Measurements from ENCODE around the gene CAMKK2. TPM values are rescaled to one million over a fixed set of nuclear protein-coding genes. Genes with fewer than 3 reads are reported as not detected.

The CAMKK2 gene
- polyA plus RNA-seq, 2 donors, result 8.5 to 10.5 TPM

DNA sequence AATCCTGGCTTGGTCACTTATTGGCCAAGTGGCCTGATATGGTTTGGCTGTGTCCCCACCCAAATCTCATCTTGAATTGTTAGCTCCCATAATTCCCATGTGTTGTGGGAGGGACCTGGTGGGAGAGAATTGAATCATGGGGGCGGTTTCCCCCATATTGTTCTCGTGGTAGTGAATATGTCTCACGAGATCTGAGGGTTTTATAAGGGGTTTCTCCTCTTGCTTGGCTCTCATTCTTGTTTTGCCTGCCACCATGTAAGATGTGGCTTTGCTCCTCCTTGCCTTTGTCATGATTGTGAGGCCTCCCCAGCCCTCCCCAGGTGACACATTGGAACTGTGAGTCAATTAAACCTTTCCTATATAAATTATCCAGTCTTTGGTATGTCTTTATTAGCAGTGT is 105.4 kb downstream of the CAMKK2 start:
- no peaks in the 10 kb centered on the region for H3K36me3 ChIP-seq (ENCODE audit: control insufficient read depth in 2 of 2, insufficient read depth in 2 of 2, low read length in 1 of 2)
- H3K27ac ChIP-seq (ENCODE audit: low read depth in 2 of 2, low read length in 1 of 2), result no peak overlapping the region
- H3K4me3 ChIP-seq (ENCODE audit: low read depth in 1 of 2, low read length in 2 of 2), result no peak overlapping the region
- 74 to 91% methylated on average over 3 of the region's 3 CpGs for WGBS, 2 donors
- no peaks in the 10 kb centered on the region for H3K4me1 ChIP-seq (ENCODE audit: control insufficient read depth in 2 of 2, insufficient read depth in 2 of 2, low read length in 1 of 2)
- H3K27me3 ChIP-seq (ENCODE audit: control insufficient read depth in 1 of 2, insufficient read depth in 2 of 2, low read length in 2 of 2), result no peaks in the 10 kb centered on the region
- no peaks in the 10 kb centered on the region for H3K9me3 ChIP-seq (ENCODE audit: control insufficient read depth in 2 of 2, insufficient read depth in 1 of 2, low read depth in 1 of 2, low read length in 1 of 2)

DNA sequence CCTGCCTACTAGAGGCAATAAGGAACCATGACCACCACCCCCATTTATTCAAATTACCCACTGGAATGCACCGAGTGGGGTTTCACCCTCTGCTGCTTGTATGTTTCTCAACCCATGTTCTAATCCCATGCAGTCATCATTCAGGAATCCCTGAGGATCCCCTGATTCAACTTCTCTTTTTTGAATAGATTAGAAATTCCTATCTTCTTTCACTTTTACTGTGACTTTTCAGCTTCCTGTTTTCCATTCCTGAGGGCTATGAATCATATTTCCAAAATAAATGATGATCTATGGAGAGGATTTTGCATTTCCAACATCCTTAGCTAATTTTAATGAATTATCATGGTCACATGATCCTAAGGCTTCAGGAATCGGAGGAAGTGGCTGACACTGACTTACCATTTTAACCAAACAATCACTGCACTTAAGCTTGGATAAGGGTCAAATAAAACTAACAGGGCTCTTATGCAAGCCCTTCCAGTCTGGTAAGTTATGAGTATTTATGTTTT is 105.9 kb downstream of the CAMKK2 start:
- H3K27ac ChIP-seq (ENCODE audit: low read depth in 2 of 2, low read length in 1 of 2), result no peak overlapping the region
- H3K4me1 ChIP-seq (ENCODE audit: control insufficient read depth in 2 of 2, insufficient read depth in 2 of 2, low read length in 1 of 2), result no peaks in the 10 kb centered on the region
- no peaks in the 10 kb centered on the region for H3K9me3 ChIP-seq (ENCODE audit: control insufficient read depth in 2 of 2, insufficient read depth in 1 of 2, low read depth in 1 of 2, low read length in 1 of 2)
- H3K27me3 ChIP-seq (ENCODE audit: control insufficient read depth in 1 of 2, insufficient read depth in 2 of 2, low read length in 2 of 2), result no peaks in the 10 kb centered on the region
- H3K4me3 ChIP-seq (ENCODE audit: low read depth in 1 of 2, low read length in 2 of 2), result no peak overlapping the region
- WGBS, 2 donors, result 34 to 47% methylated on average over 2 of the region's 2 CpGs
- H3K36me3 ChIP-seq (ENCODE audit: control insufficient read depth in 2 of 2, insufficient read depth in 2 of 2, low read length in 1 of 2), result no peaks in the 10 kb centered on the region

DNA sequence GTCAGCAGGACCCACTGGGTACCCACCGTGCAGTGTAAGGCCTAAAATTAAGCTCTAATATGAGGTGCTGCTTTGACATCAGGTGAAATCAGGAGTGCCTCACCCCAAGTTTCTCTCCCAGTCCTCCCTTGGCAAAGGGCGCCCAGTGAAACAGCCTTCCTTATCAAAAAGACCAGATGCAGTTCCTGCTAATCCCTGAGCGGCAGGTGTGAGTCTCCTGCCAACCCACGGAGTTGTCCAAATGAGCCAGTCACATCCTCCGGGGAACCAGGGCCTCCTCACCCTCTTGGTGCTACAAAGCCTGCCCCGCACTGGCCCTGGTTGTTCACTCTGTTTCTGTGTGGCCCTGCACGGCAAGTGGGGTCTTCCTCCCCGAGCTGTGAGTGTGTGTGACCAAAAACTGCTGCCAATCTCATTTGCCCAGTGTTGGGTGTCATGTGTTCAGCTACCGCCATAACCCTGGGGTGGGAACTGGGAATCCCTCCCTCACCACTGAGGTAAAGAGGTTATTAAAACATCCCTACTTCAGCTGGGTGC is 106.8 kb downstream of the CAMKK2 start:
- 78 to 89% methylated on average over 9 of the region's 9 CpGs for WGBS, 2 donors

DNA sequence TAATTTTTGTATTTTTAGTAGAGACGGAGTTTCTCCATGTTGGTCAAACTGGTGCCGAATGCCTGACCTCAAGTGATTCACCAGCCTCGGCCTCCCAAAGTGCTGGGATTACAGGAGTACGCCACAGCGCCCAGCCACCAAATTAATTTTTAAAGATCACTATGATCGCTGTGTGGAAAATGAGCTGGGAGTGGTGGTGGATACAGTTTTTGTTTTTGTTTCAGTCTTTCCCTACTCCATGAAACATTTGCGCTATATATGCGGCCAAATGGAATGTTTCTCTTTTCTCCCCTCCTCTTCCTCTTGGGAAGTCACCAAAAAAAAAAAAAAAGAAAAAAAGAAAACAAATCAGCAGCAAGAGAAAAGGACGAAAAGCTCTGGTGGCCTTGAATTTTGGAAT is 107.4 kb downstream of the CAMKK2 start:
- Histone ChIP-seq H3K9me3 (ENCODE audit: control insufficient read depth in 2 of 2, insufficient read depth in 1 of 2, low read depth in 1 of 2, low read length in 1 of 2) (no peaks in the 10 kb centered on the region), H3K27me3 (ENCODE audit: control insufficient read depth in 1 of 2, insufficient read depth in 2 of 2, low read length in 2 of 2) (no peaks in the 10 kb centered on the region), H3K36me3 (ENCODE audit: control insufficient read depth in 2 of 2, insufficient read depth in 2 of 2, low read length in 1 of 2) (peaks cover 0 to 4% of the 10 kb centered on the region in 2 donors), H3K27ac (ENCODE audit: low read depth in 2 of 2, low read length in 1 of 2) (no peak overlapping the region), H3K4me3 (ENCODE audit: low read depth in 1 of 2, low read length in 2 of 2) (no peak overlapping the region), H3K4me1 (ENCODE audit: control insufficient read depth in 2 of 2, insufficient read depth in 2 of 2, low read length in 1 of 2) (peaks cover 0 to 6% of the 10 kb centered on the region in 2 donors)
- WGBS, 2 donors, result 90 to 93% methylated on average over 9 of the region's 9 CpGs

More for the DNA sequence above, 106.8 kb downstream of the CAMKK2 start:
- H3K4me1 ChIP-seq (ENCODE audit: control insufficient read depth in 2 of 2, insufficient read depth in 2 of 2, low read length in 1 of 2), result peaks cover 0 to under 1% of the 10 kb centered on the region in 2 donors
- H3K4me3 ChIP-seq (ENCODE audit: low read depth in 1 of 2, low read length in 2 of 2), result no peak overlapping the region
- no peaks in the 10 kb centered on the region for H3K36me3 ChIP-seq (ENCODE audit: control insufficient read depth in 2 of 2, insufficient read depth in 2 of 2, low read length in 1 of 2)
- no peaks in the 10 kb centered on the region for H3K27me3 ChIP-seq (ENCODE audit: control insufficient read depth in 1 of 2, insufficient read depth in 2 of 2, low read length in 2 of 2)
- H3K27ac ChIP-seq (ENCODE audit: low read depth in 2 of 2, low read length in 1 of 2), result no peak overlapping the region
- H3K9me3 ChIP-seq (ENCODE audit: control insufficient read depth in 2 of 2, insufficient read depth in 1 of 2, low read depth in 1 of 2, low read length in 1 of 2), result no peaks in the 10 kb centered on the region

DNA sequence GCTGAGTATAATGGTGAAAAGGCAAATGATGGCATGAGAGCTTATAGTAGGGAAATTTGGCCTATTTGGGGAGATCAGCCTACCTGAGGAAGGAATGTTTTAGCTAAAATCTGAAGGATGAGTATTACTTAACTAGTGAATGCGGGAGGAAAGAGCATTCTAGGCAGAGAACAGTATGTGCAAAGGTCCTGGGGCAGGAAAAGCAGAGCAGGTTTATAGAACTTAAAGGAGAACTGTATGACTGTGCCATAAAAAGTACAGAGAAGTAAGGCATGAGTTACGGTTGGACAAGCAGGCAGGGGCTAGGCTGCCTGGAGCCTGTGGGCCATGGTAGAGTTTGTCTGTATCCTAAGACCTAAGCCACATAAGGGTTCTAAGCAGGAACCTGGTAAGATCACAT is 108.3 kb downstream of the CAMKK2 start:
- Histone ChIP-seq H3K9me3 (ENCODE audit: control insufficient read depth in 2 of 2, insufficient read depth in 1 of 2, low read depth in 1 of 2, low read length in 1 of 2) (no peaks in the 10 kb centered on the region), H3K4me1 (ENCODE audit: control insufficient read depth in 2 of 2, insufficient read depth in 2 of 2, low read length in 1 of 2) (peaks cover 0 to 6% of the 10 kb centered on the region in 2 donors), H3K27me3 (ENCODE audit: control insufficient read depth in 1 of 2, insufficient read depth in 2 of 2, low read length in 2 of 2) (no peaks in the 10 kb centered on the region), H3K36me3 (ENCODE audit: control insufficient read depth in 2 of 2, insufficient read depth in 2 of 2, low read length in 1 of 2) (peaks cover 0 to 5% of the 10 kb centered on the region in 2 donors), H3K4me3 (ENCODE audit: low read depth in 1 of 2, low read length in 2 of 2) (no peak overlapping the region), H3K27ac (ENCODE audit: low read depth in 2 of 2, low read length in 1 of 2) (no peak overlapping the region)
- WGBS, 2 donors, result 94 to 100% methylated on average over 2 of the region's 2 CpGs

Other genes starting within 250 kb of the CAMKK2 start
- 1 to 10 TPM; 1.2 to 2.5 TPM for gene P2RX7, start 163.8 kb downstream of the CAMKK2 start, polyA plus RNA-seq
- gene P2RX4, start 86.6 kb downstream of the CAMKK2 start, polyA plus RNA-seq, result 1 to 10 TPM; 5.0 to 5.4 TPM
- gene ANAPC5, start 55.7 kb upstream of the CAMKK2 start, polyA plus RNA-seq, result 10 to 100 TPM; 65.4 to 71.1 TPM
- gene RNF34, start 103.4 kb upstream of the CAMKK2 start, polyA plus RNA-seq, result 10 to 100 TPM; 13.6 to 13.8 TPM

All from esophagus (tissue), 2 donors.